HG02798 (cell line): ENCODE results near the gene LRWD1.
"Not testable (repeated sequence)": the region's sequence is repeated elsewhere in the genome, so short reads cannot be mapped to it uniquely, and the experiment has no call there.

Experiments used
- ATAC-seq: cut with Tn5 transposase; IDR thresholded peaks from one replicate; pipeline ENCODE4 v1.9.1; 2021; ENCODE audit warnings: mild to moderate bottlenecking; ENCODE audit not compliant: unreplicated experiment, poor library complexity

The LRWD1 gene

GRCh38 chr7:102467581-102468477 is 3.0 kb downstream of the LRWD1 start:
- no peak for ATAC-seq

- ATAC-seq: no peak
These were observed 3.9 kb downstream of the LRWD1 start for GRCh38 chr7:102468478-102469350.

GRCh38 chr7:102469351-102469971 is 4.7 kb downstream of the LRWD1 start:
- ATAC-seq: no peak

GRCh38 chr7:102469972-102470825 is 5.4 kb downstream of the LRWD1 start:
- no peak for ATAC-seq

DNA sequence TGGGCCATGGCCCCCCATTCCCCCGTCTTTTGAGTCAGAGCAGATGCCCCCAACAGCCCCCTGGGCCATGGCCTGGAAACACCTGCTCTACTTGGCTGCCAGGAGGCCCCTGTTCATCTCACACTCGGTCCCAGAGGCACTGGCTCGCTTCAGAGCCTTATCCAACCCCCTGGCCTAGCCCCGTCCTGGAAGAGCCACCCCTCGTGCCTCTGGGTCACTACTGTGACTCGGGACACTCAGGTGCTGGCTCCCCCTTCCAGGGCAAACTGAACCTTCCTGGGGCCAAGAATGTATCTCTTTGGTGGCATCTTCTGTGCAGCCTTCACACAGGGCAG is 7.0 kb downstream of the LRWD1 start:
- ATAC-seq: no peak

DNA sequence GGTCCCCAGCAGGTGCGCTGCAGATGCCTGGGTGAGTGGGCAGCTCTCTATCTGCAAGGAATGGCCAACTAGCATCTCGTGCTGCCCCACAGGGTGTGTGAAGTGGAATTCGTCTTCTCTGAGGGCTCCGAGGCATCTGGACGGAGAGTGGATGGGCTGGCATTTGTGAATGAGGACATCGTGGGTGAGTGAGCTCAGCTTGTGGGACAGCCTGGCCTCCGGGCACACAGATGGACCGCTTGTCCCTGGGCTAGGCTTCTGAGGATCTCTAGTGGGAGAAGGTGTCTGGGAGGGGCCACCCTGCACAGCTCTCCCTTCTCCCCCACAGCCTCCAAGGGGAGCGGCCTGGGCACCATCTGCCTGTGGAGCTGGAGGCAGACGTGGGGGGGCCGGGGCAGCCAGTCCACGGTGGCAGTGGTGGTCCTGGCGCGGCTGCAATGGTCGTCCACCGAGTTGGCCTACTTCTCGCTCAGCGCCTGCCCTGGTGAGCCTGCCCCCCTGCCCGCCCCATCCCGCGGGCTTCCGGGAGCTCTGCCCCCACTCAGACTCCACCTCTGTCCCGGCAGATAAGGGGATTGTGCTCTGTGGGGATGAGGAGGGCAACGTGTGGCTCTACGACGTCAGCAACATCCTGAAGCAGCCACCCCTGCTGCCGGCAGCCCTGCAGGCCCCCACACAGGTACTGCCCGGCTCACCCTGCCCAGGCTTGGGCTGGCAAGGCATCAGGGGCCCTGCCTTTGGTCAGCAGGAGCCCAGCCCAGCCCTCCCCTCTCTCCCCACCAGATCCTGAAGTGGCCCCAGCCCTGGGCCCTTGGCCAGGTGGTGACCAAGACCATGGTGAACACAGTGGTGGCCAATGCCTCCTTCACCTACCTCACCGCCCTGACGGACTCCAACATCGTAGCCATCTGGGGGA is 7.6 kb downstream of the LRWD1 start:
- no peak for ATAC-seq

GRCh38 chr7:102473271-102473991 is 8.6 kb downstream of the LRWD1 start:
- no peak for ATAC-seq

DNA sequence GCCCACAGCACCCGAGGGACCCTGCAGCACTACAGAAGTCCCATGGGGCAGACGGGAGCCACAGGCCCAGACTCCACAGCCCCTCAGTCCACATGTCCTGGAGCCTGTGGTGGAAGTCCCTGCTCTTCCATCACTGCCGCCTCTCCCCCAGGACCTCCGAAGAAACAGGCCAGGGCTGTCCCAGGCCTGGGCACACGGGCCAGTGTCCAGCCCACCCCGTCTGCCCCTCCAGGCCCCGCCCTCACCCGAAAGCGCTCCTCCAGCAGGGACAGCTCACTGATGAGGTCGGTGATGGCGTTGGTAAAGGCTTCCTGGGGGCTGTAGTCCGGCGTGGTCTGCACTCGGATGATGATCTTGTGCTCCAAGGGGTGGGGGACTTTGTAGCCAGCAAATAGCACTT is 9.3 kb downstream of the LRWD1 start:
- not testable (repeated sequence) for ATAC-seq

DNA sequence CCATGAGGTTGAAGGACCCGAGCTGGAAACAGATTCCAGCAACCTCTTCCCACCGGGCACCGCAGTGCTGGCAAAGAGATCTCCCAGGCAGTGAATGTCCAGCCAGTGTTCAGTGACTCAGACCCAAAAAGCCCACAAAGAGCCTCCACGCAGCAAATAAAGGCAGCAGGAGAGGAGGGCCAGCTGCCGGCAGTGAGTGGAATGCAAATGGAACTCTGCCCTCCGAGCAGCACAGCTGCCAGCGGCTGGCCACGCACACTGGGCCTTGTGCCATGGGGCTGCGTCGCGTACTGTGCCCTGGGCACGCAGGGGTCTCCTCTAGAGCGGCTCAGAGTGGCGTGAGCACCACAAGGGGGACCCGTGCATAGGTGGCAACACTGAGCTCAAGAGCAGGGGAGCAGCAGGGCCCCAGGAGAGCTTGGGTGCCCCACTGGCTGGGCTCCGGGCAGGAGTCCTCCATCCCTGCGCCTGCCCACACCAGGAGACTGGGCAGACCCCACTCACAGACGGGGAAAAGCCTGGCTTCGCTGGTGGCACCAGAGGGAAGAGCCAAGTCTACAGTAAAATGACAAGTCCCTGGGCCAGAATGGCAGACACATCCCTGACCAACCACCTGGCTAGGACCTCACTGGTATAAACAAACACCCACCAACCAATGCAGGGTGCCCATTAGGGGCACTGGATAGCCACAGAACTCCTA is 10.1 kb downstream of the LRWD1 start:
- not testable (repeated sequence) for ATAC-seq

DNA sequence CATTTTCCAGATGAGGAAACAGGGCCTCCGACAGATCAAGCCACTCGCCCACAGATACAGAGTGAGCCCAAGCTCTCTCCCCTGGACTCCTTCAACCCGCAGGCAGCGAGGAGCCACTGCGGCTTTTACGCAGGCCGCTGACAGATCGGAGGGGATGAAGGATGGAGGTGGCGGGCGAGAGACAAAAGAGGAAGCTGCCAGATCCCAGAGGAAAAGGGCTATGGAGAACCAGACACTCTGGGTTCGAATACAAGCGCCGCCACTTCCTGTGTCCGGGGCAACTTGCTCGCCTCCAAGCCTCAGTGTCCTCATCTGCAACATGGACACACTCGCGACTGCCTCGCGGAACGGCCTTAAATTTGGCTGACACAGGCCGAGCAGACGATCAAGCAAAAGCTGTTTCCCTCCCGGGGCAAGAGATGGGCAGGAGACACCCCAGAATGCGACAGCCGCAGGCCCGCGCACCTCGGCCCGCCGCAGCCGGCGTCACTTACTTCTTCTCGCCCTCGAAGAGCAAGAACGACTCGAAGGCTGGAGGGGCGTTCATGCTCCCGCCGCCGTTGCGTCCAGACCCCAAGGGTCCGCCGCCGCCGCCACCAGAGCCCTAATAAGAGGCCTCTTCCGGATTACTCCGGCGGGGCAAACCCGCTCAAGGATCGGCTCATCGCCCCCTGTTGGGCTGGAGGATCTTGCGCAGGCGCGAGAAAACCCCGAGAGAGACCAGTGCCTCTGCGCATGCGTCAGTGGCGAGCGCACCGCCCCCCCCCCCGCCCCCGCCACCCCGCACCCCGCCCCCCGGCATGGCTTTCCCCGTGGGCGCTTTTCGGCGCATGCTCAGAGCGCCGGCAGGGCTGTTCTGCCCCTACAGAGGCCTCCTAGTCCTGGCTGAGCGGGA is 13.8 kb downstream of the LRWD1 start, which contains the start of gene POLR2J:
TSS of gene POLR2J (minus strand) at position 609 of the 895 bp plus-strand sequence. CDS start at position 547, 62 bp downstream.
- peak; percentile 93 for ATAC-seq

- peak; percentile 25 for ATAC-seq
These were observed 14.4 kb downstream of the LRWD1 start for GRCh38 chr7:102479209-102479584.

- ATAC-seq: not testable (repeated sequence)
These were observed 15.3 kb downstream of the LRWD1 start for GRCh38 chr7:102479982-102480637.

GRCh38 chr7:102481962-102482361 is 17.2 kb downstream of the LRWD1 start:
- ATAC-seq: not testable (repeated sequence)

DNA sequence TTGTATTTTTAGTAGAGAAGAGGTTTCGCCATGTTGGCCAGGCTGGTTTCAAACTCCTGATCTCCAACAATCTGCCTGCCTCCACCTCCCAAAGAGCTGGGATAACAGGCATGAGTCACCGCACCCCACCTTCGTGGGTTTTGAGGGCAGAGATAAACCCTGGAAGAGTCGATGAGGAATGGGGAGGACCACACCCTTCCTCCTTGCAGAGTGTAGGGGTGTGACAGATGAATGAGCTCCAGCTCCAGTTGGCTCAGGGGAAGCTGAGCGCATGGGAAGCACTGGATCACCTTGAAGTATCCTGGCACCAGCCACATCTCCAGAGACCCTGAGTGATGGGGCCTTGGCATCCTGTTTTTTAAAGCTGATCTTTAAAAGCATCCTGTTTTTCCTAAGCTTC is 19.5 kb downstream of the LRWD1 start:
- not testable (repeated sequence) for ATAC-seq

DNA sequence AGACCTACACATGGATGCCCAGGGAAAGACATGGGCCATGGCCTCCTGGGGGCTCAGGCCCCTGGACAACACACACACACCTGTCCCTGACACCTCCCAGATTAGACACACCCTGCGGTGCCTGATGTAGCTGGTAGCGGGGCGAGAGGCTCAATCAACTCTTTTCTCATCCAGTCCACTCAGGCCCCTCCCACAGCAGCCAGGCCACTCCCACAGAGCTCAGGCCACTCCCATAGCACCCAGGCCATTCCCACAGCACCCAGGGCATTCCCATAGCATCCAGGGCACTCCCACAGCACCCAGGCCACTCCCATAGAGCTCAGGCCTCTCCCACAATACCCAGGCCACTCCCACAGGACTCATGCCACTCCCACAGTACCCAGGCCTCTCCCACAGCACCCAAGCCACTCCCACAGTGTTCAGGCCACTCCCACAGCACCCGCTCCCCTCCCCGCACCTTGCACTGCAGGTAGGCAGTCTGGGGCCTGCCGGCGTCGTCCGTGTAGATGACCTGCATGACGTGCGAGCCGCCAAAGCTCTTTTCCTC is 25.8 kb downstream of the LRWD1 start:
- peak; percentile 52 for ATAC-seq
